Skeletal muscle cell (primary cell): ENCODE data around the gene FBXO31.
"Not testable (repeated sequence)": the region's sequence is repeated elsewhere in the genome, so short reads cannot be mapped to it uniquely, and the experiment has no call there.

Source experiments
- DNase-seq: peaks from one replicate; pipeline ENCODE4 v3.0.0-alpha.2; 2010; ENCODE audit warnings: low read depth
- H3K4me3 ChIP-seq: 2 replicates; pipeline ENCODE4 v1.5.1; 2011; ENCODE audit warnings: low read depth, mild to moderate bottlenecking, control low read depth, low read length, moderate library complexity

FBXO31 gene

DNA sequence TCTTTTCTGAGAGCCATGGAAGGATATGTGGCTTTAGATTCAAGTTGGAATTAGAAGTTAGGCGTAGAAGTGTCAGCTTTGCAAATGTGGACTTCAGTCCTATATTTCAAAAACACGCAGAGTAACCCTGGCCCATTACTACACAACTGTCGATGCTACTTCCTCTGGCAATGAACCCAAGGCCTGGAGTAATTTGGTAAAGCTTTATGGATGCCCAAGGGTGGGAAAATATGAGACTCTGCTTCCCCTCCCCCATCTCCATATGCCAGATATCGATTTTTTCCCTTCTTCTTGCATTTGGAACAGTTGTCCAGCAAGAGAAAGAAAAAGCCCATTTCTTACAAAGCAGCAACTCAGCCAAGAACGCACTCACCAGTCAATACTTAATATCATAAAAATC, 5.7 kb upstream of the FBXO31 start:
- no peak for DNase-seq
- H3K4me3 ChIP-seq, result no peak overlapping the region

DNA sequence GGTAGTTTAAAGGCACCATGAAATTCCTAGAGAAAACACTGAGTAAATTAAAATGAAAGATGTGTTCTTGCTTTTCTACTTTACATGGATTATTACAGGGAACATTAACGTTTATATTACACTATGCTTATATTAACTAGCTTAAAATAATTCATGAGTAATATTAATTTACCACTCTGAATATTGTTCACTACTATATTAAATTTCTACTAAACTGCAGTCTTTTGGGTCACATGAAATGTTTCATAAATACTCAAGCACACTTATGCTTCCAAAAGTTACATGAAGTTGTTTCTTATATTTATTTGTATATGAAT, 5.2 kb upstream of the FBXO31 start:
- DNase-seq, result no peak
- H3K4me3 ChIP-seq, result no peak overlapping the region

DNA sequence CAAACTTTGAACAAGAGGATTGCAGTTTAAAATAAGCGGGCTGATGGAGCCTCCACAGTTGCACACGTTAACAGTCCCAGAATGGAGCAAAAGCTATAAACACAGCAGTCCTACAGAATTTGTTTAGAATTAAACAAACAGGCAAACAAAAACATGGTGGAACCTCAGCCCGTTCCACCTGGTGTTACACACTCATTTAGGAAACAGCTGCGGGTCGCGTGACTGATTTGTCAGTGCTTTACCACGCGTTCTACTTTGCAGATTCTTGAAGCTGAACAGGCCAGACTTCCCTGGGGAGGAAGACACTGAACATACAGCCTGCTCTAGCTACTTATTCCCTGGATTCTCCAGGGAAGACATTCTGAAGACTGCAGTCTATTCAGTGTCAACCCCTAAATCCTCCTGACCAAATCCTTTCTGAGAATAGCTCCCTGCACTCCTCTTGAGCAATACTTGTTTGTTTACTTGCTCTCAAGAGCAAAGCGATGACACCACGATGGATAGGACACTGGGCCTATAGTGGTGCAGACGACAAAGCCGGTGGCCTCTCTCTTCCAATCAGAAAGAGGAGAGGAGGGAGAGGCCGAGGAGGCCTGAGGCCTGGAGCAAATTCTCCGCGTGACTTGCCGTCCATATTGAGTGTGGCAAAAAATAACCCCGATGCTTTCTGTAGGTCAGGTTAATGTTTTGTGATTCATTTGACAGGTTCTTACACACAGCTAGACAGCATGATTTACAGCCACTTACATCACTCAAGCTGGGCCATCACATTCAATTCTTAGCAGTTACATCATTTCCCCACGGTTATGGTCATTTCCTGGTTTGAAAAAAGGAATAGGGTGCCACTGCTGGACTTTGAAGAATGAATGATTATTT, 4.6 kb upstream of the FBXO31 start:
- peak; percentile 98 for DNase-seq
- peak overlapping the region; percentile 13 for H3K4me3 ChIP-seq

- DNase-seq, result not testable (repeated sequence)
- peak overlapping the region; percentile 79 for H3K4me3 ChIP-seq
These were observed 1.2 kb upstream of the FBXO31 start for GRCh38 chr16:87384875-87385167.

GRCh38 chr16:87384162-87384874, 742 bp upstream of the FBXO31 start:
- peak overlapping the region; percentile 79 for H3K4me3 ChIP-seq
- DNase-seq, result no peak

GRCh38 chr16:87382023-87382785, 1.4 kb downstream of the FBXO31 start:
- DNase-seq, result no peak
- peak overlapping the region; percentile 79 for H3K4me3 ChIP-seq

GRCh38 chr16:87380881-87381280, 2.7 kb downstream of the FBXO31 start:
- DNase-seq, result no peak

DNA sequence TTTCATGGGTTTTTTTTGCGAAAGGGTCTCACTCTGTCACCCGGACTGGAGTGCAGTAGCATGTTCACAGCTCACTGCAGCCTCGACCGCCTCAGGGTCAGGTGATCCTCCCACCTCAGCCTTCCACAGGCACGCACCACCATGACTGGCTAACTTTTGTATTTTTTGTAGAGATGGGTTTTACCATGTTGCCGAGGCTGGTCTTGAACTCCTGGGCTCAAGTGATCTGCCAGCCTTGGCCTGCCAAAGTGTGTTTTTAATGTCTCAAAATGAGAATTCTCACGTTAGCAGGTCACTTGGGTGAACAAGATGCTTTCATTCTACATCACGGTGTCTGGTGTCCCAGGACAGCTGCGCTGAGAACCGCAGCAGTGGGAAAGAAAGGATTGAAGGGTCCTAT, 3.2 kb downstream of the FBXO31 start:
- no peak overlapping the region for H3K4me3 ChIP-seq

More at GRCh38 chr16:87380881-87381280, 2.7 kb downstream of the FBXO31 start:
- peak overlapping the region; percentile 25 for H3K4me3 ChIP-seq

DNA sequence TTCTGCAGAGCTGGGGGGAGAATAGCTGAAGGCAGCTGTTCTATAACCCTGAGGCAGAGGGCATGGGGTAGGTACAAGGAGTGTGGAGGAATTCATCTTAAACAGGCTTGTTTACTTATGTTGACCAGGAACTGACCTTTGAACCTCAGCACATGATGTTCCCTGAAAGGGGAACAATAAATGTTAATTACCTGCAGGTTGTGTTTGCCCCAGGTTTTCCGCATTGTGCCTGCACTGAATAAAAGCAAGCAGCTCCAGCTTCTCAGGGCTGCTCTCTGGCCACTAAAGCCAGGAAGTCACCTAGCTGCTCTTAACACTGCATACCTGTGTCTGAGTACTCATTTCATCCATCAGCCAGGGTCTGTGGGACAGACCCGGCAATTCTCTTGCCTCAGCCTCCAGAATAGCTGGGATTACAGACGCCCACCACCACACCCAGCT, 4.2 kb downstream of the FBXO31 start:
- not testable (repeated sequence) for H3K4me3 ChIP-seq, DNase-seq

More for the DNA sequence above, 3.2 kb downstream of the FBXO31 start:
- no peak for DNase-seq

DNA sequence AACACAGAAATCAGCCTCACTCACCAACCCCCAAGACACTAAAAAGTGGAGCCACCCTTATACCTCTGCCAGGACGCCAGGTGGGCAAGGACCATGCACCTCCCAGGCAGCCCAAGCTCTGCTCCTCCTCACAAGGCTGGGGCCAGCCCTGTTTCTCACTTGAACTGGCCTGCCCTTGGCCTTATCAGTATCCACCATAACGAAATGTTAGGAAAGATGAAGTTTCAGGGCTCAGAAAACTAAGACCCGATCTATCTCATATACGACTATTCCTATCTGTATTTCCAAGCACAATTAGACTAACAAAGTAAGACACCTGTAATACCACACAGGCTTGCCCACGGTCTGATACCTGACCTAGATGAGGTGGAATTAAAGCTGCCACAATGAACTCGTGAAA, 6.9 kb downstream of the FBXO31 start:
- H3K4me3 ChIP-seq, result no peak overlapping the region
- no peak for DNase-seq

DNA sequence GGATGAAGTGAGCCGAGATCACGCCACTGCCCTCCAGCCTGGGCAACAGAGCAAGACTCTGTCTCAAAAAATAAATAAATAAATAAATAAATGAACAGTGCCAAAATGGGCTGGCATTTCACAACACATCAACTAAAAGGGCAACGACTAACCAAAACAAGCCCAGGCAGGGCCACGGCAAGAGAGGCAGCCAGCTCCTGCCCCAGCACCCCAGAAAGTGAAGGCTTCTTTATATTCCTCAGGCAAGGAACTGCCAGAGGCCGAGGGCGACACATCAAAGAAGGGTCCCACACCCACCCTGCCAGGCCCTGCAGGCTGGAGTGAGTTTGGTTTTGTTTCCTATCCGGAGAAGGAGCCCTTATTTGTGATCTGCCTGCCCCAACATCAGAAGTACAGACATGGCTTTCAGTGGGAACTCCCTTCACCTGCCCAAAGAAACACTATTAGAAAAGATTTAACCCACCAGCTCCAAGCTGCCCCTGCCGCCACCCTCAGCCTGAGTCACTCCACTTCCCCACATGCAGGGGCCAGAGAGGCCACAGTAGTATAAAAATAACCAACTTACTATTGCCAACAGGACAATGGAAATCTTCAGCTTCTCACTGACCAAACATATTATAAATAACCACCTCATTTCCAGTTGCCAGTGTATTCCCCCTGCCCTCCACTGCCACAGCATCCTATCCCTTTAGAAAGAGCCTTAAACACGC, 8.0 kb downstream of the FBXO31 start:
- H3K4me3 ChIP-seq, result no peak overlapping the region
- DNase-seq, result no peak

DNA sequence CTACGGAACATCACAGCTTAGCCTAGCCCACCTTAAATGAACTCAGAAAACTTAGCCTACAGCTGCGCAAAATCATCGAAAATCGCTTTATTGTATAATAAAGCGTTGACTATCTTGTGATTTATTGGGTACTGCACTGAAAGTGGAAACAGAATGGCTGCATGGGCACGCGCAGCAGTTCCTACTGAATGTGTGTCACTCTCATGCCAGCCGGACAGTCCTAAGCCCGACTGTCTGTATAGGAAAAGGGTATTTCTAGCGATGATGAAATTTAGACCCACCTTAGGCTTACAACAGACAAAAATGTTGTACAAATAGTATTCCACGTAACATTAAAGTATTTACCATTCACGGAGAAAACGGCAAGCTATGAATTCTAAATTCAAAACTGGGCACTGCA, 9.3 kb downstream of the FBXO31 start:
- no peak overlapping the region for H3K4me3 ChIP-seq
- no peak for DNase-seq

DNA sequence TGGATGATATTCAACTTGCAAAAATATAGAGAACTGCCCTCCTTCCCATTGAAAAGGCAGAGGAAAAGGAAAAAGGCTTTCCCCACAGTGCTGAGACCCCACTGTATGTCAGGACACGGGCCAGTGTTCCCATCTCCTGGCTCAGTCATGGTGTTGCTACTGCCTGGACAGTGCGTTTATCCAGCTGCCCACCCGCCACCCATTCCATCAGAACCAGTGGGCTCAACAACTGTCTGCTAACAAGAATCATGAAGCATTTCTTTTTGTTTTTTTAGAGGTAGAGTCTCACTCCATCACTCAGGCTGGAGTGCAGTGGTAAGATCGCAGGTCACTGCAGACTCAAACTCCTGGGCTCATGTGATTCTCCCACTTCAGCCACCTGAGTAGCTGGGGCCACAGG, 11.3 kb downstream of the FBXO31 start:
- no peak overlapping the region for H3K4me3 ChIP-seq
- DNase-seq, result no peak

DNA sequence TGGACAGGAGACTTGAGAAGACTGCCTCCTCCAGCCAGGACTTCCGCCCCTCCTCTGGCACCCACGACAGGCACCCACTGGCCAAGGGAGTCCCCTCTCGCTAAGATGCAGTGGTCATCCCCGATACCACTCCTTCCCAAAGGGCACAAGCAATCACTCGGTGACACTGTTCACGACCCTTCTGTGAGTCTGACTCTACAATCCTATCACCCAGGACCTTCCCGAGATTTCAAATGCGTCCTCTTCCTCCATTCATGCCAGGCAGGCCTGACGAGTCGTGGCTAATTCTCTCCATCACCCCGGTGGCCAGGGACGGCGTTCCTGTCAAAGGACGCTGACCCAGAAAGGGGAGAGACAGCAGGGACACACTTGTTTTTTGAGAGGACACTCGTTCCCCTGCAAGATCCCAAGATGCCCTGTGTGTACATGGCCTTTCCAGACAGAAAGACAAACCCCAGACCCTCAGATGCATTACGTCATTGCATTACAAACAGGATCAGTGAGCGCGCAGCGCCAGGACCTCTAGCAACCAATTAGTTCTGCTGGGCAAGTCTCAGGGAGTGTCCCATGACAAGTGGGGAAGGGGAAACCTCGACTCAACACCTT, 12.2 kb downstream of the FBXO31 start:
- no peak overlapping the region for H3K4me3 ChIP-seq
- no peak for DNase-seq

- DNase-seq, result no peak
These were observed 13.5 kb downstream of the FBXO31 start for GRCh38 chr16:87369796-87370719.

DNA sequence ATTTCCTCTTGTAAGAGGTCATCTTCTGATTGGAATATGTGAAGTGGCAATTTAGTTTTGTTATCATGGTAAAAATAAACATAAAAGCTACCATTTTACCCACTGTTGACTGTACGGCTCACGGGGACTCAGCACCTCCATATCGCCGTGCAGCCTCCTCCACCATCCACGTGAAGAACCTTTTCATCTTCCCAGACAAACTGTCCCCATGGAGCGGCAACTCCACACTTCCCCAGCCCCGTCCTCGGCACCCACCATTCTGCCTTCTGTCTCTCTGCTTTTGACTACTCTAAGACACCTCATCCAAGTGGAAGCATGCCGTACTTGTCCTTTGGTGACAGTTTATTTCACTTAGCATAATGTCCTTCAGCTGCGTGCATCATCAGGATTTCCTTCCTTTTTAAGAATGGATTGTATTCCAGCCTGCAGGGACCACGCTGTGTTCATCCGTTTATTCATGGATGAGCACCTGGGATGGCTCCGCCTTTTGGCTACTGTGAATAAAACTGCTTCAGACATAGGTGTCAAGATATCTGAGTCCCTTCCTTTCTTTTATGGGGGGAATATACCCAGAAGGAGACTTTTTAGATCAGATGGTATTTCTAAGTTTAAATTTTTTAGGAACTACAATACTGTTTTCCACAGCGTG, 14.3 kb downstream of the FBXO31 start:
- no peak overlapping the region for H3K4me3 ChIP-seq
- no peak for DNase-seq

More at GRCh38 chr16:87369796-87370719, 13.5 kb downstream of the FBXO31 start:
- H3K4me3 ChIP-seq, result no peak overlapping the region

DNA sequence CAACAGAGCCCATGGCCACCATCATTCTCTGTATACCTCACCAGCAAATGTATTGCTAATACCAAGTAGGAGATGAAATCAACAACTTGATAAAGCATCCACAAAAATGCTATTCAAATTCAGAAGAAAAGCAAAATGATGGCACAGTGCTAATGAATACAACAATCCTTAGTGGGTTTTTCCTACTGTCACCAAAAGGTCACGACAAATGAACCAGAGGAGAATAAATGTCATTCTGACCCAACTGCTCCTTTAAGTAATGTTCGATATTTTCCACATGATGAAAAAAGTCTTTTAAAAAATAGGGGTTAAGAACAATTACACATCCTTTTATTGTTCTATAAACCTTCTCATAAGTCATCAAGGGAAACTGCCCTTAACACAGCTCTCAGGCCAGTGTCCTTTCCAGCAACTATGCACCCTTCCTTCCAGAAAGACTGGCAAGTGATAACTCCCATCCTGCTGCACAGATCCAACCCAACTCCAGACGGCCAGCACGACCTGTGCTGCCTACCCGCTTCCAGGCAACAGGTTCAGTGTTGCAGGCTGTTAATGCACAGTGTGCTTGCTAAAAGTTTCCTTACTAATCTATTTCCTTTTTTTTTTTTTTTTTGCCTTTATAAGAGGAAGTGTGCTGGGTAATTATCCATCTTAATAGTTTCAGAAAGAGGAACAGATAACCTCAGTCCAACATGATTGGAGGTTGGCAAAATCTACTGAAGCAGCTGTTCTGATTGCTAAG, 15.4 kb downstream of the FBXO31 start:
- no peak overlapping the region for H3K4me3 ChIP-seq
- no peak for DNase-seq
